Thymus (tissue), 11 donors: ENCODE data around the gene DIP2C. TPM values are rescaled to one million over a fixed set of nuclear protein-coding genes. Genes with fewer than 3 reads are reported as not detected.
"Not testable (repeated sequence)": the region's sequence is repeated elsewhere in the genome, so short reads cannot be mapped to it uniquely, and the experiment has no call there.

ENCODE experiments used
- DNase-seq, 9 donors: peaks; one replicate each; pipeline ENCODE4 v3.0.0-alpha.2; 2013; ENCODE audit warnings: low spot score in 9 of 9, low read depth in 6 of 9, missing footprints in 1 of 9
- H3K27ac ChIP-seq, 2 donors: one replicate each; pipeline ENCODE4 v1.5.1; 2013; ENCODE audit warnings: control low read depth in 1 of 2, low read depth in 1 of 2, low read length in 1 of 2, mild to moderate bottlenecking in 1 of 2, moderate library complexity in 1 of 2
- H3K27me3 ChIP-seq, 2 donors: one replicate each; pipeline ENCODE4 v1.5.1; 2013; ENCODE audit warnings: low read length in 1 of 2; ENCODE audit not compliant: control insufficient read depth in 2 of 2, insufficient read depth in 1 of 2
- H3K36me3 ChIP-seq, 2 donors: one replicate each; pipeline ENCODE4 v1.5.1; 2013; ENCODE audit warnings: low read length in 1 of 2, mild to moderate bottlenecking in 1 of 2, moderate library complexity in 1 of 2; ENCODE audit not compliant: control insufficient read depth in 2 of 2, insufficient read depth in 2 of 2
- H3K4me1 ChIP-seq, 2 donors: one replicate each; pipeline ENCODE4 v1.5.1; 2013; ENCODE audit warnings: low read length in 2 of 2; ENCODE audit not compliant: control insufficient read depth in 2 of 2, insufficient read depth in 2 of 2
- H3K4me3 ChIP-seq, 2 donors: one replicate each; pipeline ENCODE4 v1.5.1; 2013; ENCODE audit warnings: low read length in 2 of 2, control low read depth in 1 of 2, mild to moderate bottlenecking in 1 of 2
- H3K9me3 ChIP-seq, 2 donors: one replicate each; pipeline ENCODE4 v1.5.1; 2013; ENCODE audit warnings: low read length in 1 of 2, mild to moderate bottlenecking in 1 of 2; ENCODE audit not compliant: control insufficient read depth in 2 of 2, insufficient read depth in 1 of 2
- WGBS: extraction: QIAGEN DNeasy Blood & Tissue Kit; methylation state at CpG from one replicate; pipeline ENCODE4 v1.1.7; 2013; 5-methylcytosine and 5-hydroxymethylcytosine counted together
- polyA plus RNA-seq: library from polyadenylated mRNA; stranded (reverse); fragments of 200-250 nt; gene quantifications from one replicate; pipeline ENCODE4 v1.2.3, GENCODE V29; 2013
- total RNA-seq: library from RNA; stranded (reverse); fragments of 120-200 nt; gene quantifications from one replicate; pipeline ENCODE4 v1.2.4, GENCODE V29; 2013
- donor health status: healthy.

Gene DIP2C
- total and polyA plus RNA-seq, 2 donors, result 2.2 to 3.4 TPM

- DNase-seq, result no peak
Observed at GRCh38 chr10:614790-615582, 74.5 kb downstream of the DIP2C start.

GRCh38 chr10:614139-614711, 75.2 kb downstream of the DIP2C start:
- H3K27me3 ChIP-seq, result no peaks in the 10 kb centered on the region
- no peaks in the 10 kb centered on the region for H3K9me3 ChIP-seq
- H3K36me3 ChIP-seq, result no peaks in the 10 kb centered on the region
- WGBS, result 89% methylated on average over 15 of the region's 15 CpGs
- DNase-seq, result no peak
- peaks cover 0 to 2% of the 10 kb centered on the region in 2 donors for H3K4me1 ChIP-seq
- H3K27ac ChIP-seq, result no peak overlapping the region
- H3K4me3 ChIP-seq, result no peak overlapping the region

More at GRCh38 chr10:614790-615582, 74.5 kb downstream of the DIP2C start:
- Histone ChIP-seq H3K27me3 (peaks cover 0 to 5% of the 10 kb centered on the region in 2 donors), H3K27ac (no peak overlapping the region), H3K4me3 (no peak overlapping the region), H3K9me3 (no peaks in the 10 kb centered on the region), H3K4me1 (peaks cover 0 to 2% of the 10 kb centered on the region in 2 donors), H3K36me3 (no peaks in the 10 kb centered on the region)
- WGBS, result 93% methylated on average over 23 of the region's 23 CpGs

GRCh38 chr10:613271-614138, 76.0 kb downstream of the DIP2C start:
- WGBS, result 89% methylated on average over 19 of the region's 19 CpGs
- no peak overlapping the region for H3K4me3 ChIP-seq
- no peaks in the 10 kb centered on the region for H3K27me3 ChIP-seq

GRCh38 chr10:612696-613095, 76.8 kb downstream of the DIP2C start:
- Histone ChIP-seq H3K36me3 (no peaks in the 10 kb centered on the region), H3K4me3 (no peak overlapping the region), H3K27me3 (no peaks in the 10 kb centered on the region), H3K4me1 (peaks cover 0 to 2% of the 10 kb centered on the region in 2 donors), H3K27ac (no peak overlapping the region), H3K9me3 (no peaks in the 10 kb centered on the region)
- DNase-seq, result no peak
- WGBS, result 86% methylated on average over 10 of the region's 10 CpGs

More at GRCh38 chr10:613271-614138, 76.0 kb downstream of the DIP2C start:
- peak in 1 of 9 donors; percentile 12 for DNase-seq
- Histone ChIP-seq H3K27ac (no peak overlapping the region), H3K9me3 (no peaks in the 10 kb centered on the region), H3K36me3 (no peaks in the 10 kb centered on the region), H3K4me1 (peaks cover 0 to 2% of the 10 kb centered on the region in 2 donors)

GRCh38 chr10:610642-611305, 78.7 kb downstream of the DIP2C start:
- not testable (repeated sequence) for H3K27ac ChIP-seq, H3K4me3 ChIP-seq, H3K9me3 ChIP-seq, H3K4me1 ChIP-seq, DNase-seq, H3K27me3 ChIP-seq, H3K36me3 ChIP-seq
- WGBS, result 87% methylated on average over 7 of the region's 7 CpGs

GRCh38 chr10:609868-610545, 79.5 kb downstream of the DIP2C start:
- H3K4me3 ChIP-seq, result no peak overlapping the region
- H3K27me3 ChIP-seq, result no peaks in the 10 kb centered on the region
- WGBS, result 71% methylated on average over 11 of the region's 11 CpGs
- H3K4me1 ChIP-seq, result peaks cover 0 to 2% of the 10 kb centered on the region in 2 donors
- no peak for DNase-seq
- H3K9me3 ChIP-seq, result no peaks in the 10 kb centered on the region
- H3K36me3 ChIP-seq, result no peaks in the 10 kb centered on the region
- no peak overlapping the region for H3K27ac ChIP-seq

- DNase-seq, result no peak
- H3K27ac ChIP-seq, result no peak overlapping the region
- H3K4me3 ChIP-seq, result no peak overlapping the region
- no peaks in the 10 kb centered on the region for H3K9me3 ChIP-seq
- H3K4me1 ChIP-seq, result no peaks in the 10 kb centered on the region
- H3K27me3 ChIP-seq, result no peaks in the 10 kb centered on the region
- H3K36me3 ChIP-seq, result no peaks in the 10 kb centered on the region
Observed at GRCh38 chr10:609262-609658, 80.2 kb downstream of the DIP2C start.

GRCh38 chr10:608331-609261, 80.9 kb downstream of the DIP2C start:
- Histone ChIP-seq H3K27ac (no peak overlapping the region), H3K27me3 (no peaks in the 10 kb centered on the region), H3K36me3 (no peaks in the 10 kb centered on the region), H3K4me1 (no peaks in the 10 kb centered on the region), H3K9me3 (no peaks in the 10 kb centered on the region), H3K4me3 (no peak overlapping the region)
- 67% methylated on average over 5 of the region's 5 CpGs for WGBS
- DNase-seq, result no peak
